K562 (cell line): Measurements from ENCODE around the gene MARCHF5. TPM values are rescaled to one million over a fixed set of nuclear protein-coding genes. Genes with fewer than 3 reads are reported as not detected.

Source experiments
- ARID2 ChIP-seq: fragments of 450-650 bp; IDR thresholded peaks from 2 replicates; pipeline ENCODE4 v1.6.1; 2017; ENCODE audit warnings: antibody characterized with exemption, mild to moderate bottlenecking
- ATF1 ChIP-seq, 2 experiments: fragments of 450-650 bp in 1 of 2; IDR thresholded peaks; 2 replicates each; pipeline ENCODE4 v1.6.1; 2016; ENCODE audit warnings: missing compliant biosample characterization in 1 of 2, missing genetic modification characterization in 1 of 2
- CAMTA2 ChIP-seq: fragments of 250-450 bp; sonication (Bioruptor Pico); conservative IDR thresholded peaks from 2 replicates; pipeline ENCODE4 v1.5.1; 2022
- CBFA2T2 ChIP-seq: fragments of 450-650 bp; conservative IDR thresholded peaks from 2 replicates; pipeline ENCODE4 v1.6.1; 2017; ENCODE audit warnings: mild to moderate bottlenecking
- DACH1 ChIP-seq: fragments of 450-650 bp; IDR thresholded peaks from 2 replicates; pipeline ENCODE4 v1.6.1; 2018; ENCODE audit not compliant: partially characterized antibody
- HLTF ChIP-seq: fragments of 450-650 bp; IDR thresholded peaks from 2 replicates; pipeline ENCODE4 v1.6.1; 2016
- HMG20A ChIP-seq: fragments of 450-650 bp; formaldehyde crosslinking; conservative IDR thresholded peaks from 2 replicates; pipeline ENCODE4 v1.4.0; 2020; ENCODE audit warnings: mild to moderate bottlenecking, mixed read lengths
- KAT2B ChIP-seq: IDR thresholded peaks from one replicate; pipeline ENCODE4 v1.6.1; 2012; ENCODE audit warnings: low read depth, mild to moderate bottlenecking, control low read depth, inconsistent platforms, low read length, moderate library complexity
- KLF1 ChIP-seq: fragments of 450-650 bp; IDR thresholded peaks from 2 replicates; pipeline ENCODE4 v1.6.1; 2016; ENCODE audit warnings: missing genetic modification characterization, missing compliant biosample characterization
- MAFF ChIP-seq: IDR thresholded peaks from 2 replicates; pipeline ENCODE4 v1.6.1; 2012; ENCODE audit warnings: low read length, improper control_type of control experiment
- MITF ChIP-seq: IDR thresholded peaks from 2 replicates; pipeline ENCODE4 v1.6.1; 2014; ENCODE audit warnings: antibody characterized with exemption
- MYNN ChIP-seq, 2 experiments: sonication (generic); formaldehyde crosslinking in 1 of 2; IDR thresholded peaks; 2 replicates each; pipeline versions ENCODE4 v1.5.0 to v1.6.1; 2016 to 2020; ENCODE audit warnings: antibody characterized with exemption in 1 of 2, missing genetic modification reagents in 1 of 2
- NFE2L1 ChIP-seq: fragments of 450-650 bp; IDR thresholded peaks from 2 replicates; pipeline ENCODE4 v1.6.1; 2016; ENCODE audit warnings: missing genetic modification characterization, low read depth, mild to moderate bottlenecking, missing compliant biosample characterization, moderate library complexity, borderline replicate concordance
- NKRF ChIP-seq: fragments of 450-650 bp; IDR thresholded peaks from 2 replicates; pipeline ENCODE4 v1.6.1; 2016; ENCODE audit warnings: borderline replicate concordance
- NR3C1 ChIP-seq: sonication (generic); formaldehyde crosslinking; IDR thresholded peaks from 2 replicates; pipeline ENCODE4 v1.8.1; 2022; ENCODE audit warnings: missing genetic modification reagents
- RUNX1 ChIP-seq: sonication (generic); IDR thresholded peaks from 2 replicates; pipeline ENCODE4 v1.6.1; 2016; ENCODE audit warnings: antibody characterized with exemption, low read depth
- SAFB2 ChIP-seq: fragments of 200-400 bp; formaldehyde crosslinking; IDR thresholded peaks from 2 replicates; pipeline ENCODE4 v1.6.1; 2018; ENCODE audit warnings: borderline replicate concordance, low read length, low read depth, moderate library complexity; ENCODE audit not compliant: severe bottlenecking
- ZBTB34 ChIP-seq: fragments of 250-450 bp; sonication (Bioruptor Pico); IDR thresholded peaks from 2 replicates; pipeline ENCODE4 v1.8.0; 2021; ENCODE audit warnings: mild to moderate bottlenecking, moderate library complexity
- ZNF589 ChIP-seq: fragments of 200-800 bp; sonication (Bioruptor generic); IDR thresholded peaks from 2 replicates; pipeline ENCODE4 v1.6.1; 2016; ENCODE audit warnings: low read depth, missing genetic modification characterization, missing compliant biosample characterization
- ZNF778 ChIP-seq: fragments of 450-650 bp; formaldehyde crosslinking; IDR thresholded peaks from 2 replicates; pipeline ENCODE4 v1.4.0; 2020; ENCODE audit warnings: mild to moderate bottlenecking, moderate library complexity
- ZZZ3 ChIP-seq: fragments of 450-650 bp; IDR thresholded peaks from 2 replicates; pipeline ENCODE4 v1.6.1; 2016; ENCODE audit warnings: antibody characterized with exemption, mild to moderate bottlenecking, moderate library complexity
- polyA plus RNA-seq, 8 experiments: library from polyadenylated mRNA; depleted of rRNA in 4 of 8; stranded (reverse) in 5 of 8; unstranded in 3 of 8; fragments of >200 nt; fragmentation: Nextera tagmentation in 2 of 8; fragmentation: Illumina TruSeq in 1 of 8; extraction: Ambion mirVana in 2 of 8; extraction: Trizol in 1 of 8; gene quantifications; 2 replicates each; pipeline versions ENCODE4 v1.2.1 to v1.2.3, GENCODE V29; 2011 to 2014; ENCODE audit warnings: inconsistent platforms in 1 of 8, missing spikeins in 1 of 8
- total RNA-seq, 7 experiments: library from RNA; depleted of rRNA in 6 of 7; stranded (reverse); fragments of >200 nt in 6 of 7; fragmentation: Illumina TruSeq in 2 of 7; extraction: Trizol in 2 of 7; gene quantifications; 2 replicates each; pipeline versions ENCODE4 v1.2.1 to v1.2.3, GENCODE V29; 2011 to 2021; ENCODE audit warnings: low replicate concordance in 1 of 7
- TF ChIP-seq, protein P1 (sequence below): fragments of 250-450 bp; sonication (Bioruptor Pico); IDR thresholded peaks from 2 replicates; pipeline ENCODE4 v1.5.0; 2021; ENCODE audit warnings: mild to moderate bottlenecking, borderline replicate concordance

MARCHF5 gene
- total and polyA plus RNA-seq, 9 of the 15 experiments (the other 6 are each of a cell fraction or from before 2014, with no cell fraction given), result 3.4 to 27.2 (median 11.5) TPM

DNA sequence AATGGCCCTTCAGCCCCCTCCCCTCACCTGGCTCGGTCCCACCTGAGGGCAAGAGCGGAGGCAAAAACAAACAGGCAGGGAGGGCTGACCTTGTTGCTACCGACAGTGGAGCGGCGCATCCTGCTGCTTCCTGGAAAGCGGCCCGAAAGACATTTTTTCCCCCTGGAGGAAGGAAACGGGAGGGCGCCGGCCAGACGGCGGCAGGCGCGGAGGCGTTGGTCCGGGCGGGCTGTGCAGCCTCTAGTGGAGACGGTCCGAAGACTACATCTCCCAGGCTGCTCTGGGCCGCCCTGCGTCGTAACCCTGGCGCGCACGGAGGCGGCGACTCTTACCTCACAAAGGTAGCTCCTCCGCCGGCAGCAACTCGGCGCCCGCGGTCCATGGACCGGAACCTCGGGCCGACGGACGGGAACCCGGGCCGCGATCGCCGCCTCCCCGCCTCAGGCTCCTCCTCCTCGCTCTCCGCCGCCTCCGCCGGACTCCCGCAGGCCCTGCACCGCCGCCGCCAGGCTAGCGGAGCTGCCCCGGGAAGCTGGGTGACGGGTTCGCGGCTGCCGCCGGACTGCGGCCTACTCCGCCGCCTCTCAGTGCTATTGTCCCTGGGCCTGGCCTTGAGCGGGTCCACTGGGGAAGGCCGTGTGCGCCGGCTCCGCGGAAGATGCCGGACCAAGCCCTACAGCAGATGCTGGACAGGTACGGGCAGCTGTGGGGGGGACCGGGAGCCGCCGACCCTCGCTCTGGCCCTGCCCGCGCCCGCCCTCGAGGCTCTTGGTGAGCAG is at the start of gene MARCHF5, which contains the start of gene CPEB3 (continued):
- TF ChIP-seq NKRF (no peak), KAT2B (no peak), ARID2 (no peak), KLF1 (tag) (no peak), ZZZ3 (no peak), MYNN (IDR thresholded peaks at IDR 0.05) (no peak), MYNN (CRISPR knock-in tag; IDR thresholded peaks at IDR 0.05) (no peak), ZNF778 (CRISPR knock-in tag) (no peak), HLTF (no peak), ATF1 (CRISPR knock-in tag; IDR thresholded peaks at IDR 0.05) (peak; percentile 63), ATF1 (tag; IDR thresholded peaks at IDR 0.05) (peak; percentile 95), DACH1 (no peak), RUNX1 (no peak), SAFB2 (no peak), ZNF589 (CRISPR knock-in tag) (0 out of 2 replicates have a peak, but pooled peaks have one; percentile 37), NFE2L1 (no peak), NR3C1 (no peak), CAMTA2 (CRISPR knock-in tag) (no peak), MITF (no peak), ZBTB34 (CRISPR knock-in tag) (no peak), CBFA2T2 (no peak), HMG20A (no peak), MAFF (no peak)
- TF ChIP-seq, protein P1, sequence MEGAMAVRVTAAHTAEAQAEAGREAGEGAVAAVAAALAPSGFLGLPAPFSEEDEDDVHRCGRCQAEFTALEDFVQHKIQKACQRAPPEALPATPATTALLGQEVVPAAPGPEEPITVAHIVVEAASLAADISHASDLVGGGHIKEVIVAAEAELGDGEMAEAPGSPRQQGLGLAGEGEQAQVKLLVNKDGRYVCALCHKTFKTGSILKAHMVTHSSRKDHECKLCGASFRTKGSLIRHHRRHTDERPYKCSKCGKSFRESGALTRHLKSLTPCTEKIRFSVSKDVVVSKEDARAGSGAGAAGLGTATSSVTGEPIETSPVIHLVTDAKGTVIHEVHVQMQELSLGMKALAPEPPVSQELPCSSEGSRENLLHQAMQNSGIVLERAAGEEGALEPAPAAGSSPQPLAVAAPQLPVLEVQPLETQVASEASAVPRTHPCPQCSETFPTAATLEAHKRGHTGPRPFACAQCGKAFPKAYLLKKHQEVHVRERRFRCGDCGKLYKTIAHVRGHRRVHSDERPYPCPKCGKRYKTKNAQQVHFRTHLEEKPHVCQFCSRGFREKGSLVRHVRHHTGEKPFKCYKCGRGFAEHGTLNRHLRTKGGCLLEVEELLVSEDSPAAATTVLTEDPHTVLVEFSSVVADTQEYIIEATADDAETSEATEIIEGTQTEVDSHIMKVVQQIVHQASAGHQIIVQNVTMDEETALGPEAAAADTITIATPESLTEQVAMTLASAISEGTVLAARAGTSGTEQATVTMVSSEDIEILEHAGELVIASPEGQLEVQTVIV, result no peak
